NCI-H2107 treated with DMSO at 0.1 percent for 48 hours (cell line): ENCODE data around the gene HSPBP1.
"Not testable (repeated sequence)": the region's sequence is repeated elsewhere in the genome, so short reads cannot be mapped to it uniquely, and the experiment has no call there.

Source experiments
- DNase-seq: peaks from one replicate; lab custom pipeline; 2025; ENCODE audit not compliant: unreplicated experiment; lab: John Stamatoyannopoulos, UW

Gene HSPBP1, protein sequence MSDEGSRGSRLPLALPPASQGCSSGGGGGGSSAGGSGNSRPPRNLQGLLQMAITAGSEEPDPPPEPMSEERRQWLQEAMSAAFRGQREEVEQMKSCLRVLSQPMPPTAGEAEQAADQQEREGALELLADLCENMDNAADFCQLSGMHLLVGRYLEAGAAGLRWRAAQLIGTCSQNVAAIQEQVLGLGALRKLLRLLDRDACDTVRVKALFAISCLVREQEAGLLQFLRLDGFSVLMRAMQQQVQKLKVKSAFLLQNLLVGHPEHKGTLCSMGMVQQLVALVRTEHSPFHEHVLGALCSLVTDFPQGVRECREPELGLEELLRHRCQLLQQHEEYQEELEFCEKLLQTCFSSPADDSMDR

GRCh38 chr19:55279770-55280643, at the start of gene HSPBP1:
HSPBP1 (minus strand) TSS chr19:55280110; CDS start chr19:55279608, 502 bp downstream.
- peak; percentile 86 for DNase-seq

DNA sequence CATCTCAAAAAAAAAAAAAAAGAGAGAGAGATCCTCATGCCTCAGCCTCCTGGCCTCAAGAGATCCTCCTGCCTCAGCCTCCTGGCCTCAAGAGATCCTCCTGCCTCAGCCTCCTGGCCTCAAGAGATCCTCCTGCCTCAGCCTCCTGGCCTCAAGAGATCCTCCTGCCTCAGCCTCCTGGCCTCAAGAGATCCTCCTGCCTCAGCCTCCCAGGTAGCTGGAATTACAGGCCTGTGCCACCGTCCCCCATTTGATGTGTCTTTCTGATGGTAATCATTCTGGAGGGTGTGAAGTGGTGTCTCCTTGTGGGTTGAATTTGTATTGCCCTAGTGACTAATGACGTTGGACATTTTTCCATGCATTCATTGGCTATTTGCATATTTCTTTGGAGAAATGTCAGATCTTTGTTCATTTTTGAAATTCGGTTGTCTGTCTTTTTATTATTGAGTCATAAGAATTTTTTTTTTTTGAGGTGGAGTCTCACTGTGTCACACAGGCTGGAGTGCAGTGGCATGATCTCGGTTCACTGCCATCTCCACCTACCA, 48.9 kb upstream of the HSPBP1 start:
- not testable (repeated sequence) for DNase-seq

- DNase-seq = no peak
Measured at GRCh38 chr19:55325172-55325571, 45.3 kb upstream of the HSPBP1 start, which contains the start of gene TMEM150B. TMEM150B (minus strand) TSS chr19:55325341; CDS start chr19:55321036, 4,305 bp downstream.

- no peak for DNase-seq
Measured at GRCh38 chr19:55324662-55325061, 44.8 kb upstream of the HSPBP1 start.

GRCh38 chr19:55322204-55322885, 42.4 kb upstream of the HSPBP1 start:
- DNase-seq = no peak

- no peak for DNase-seq
Measured at GRCh38 chr19:55321466-55322137, 41.7 kb upstream of the HSPBP1 start.

- no peak for DNase-seq
Measured at GRCh38 chr19:55320844-55321419, 41.0 kb upstream of the HSPBP1 start.

DNA sequence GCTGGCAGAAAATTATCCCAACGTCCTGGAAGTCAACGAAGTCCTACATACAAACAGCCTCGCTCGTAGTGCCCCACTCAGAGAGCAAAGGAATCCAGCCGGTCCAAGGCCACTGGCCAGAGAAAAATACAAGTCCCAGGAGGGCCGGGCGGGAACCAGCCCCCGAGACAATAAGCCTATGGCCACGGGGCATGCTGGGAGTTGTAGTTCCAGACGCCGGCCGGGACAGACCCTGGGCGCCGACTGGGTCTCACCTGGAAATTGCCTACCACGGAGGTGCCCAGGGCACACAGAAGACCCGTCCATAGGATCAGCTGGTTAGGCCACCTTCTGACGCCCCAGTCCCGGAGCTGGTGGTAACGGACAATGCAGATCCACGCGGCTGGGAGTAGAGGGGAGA, 39.9 kb upstream of the HSPBP1 start:
- no peak for DNase-seq

DNA sequence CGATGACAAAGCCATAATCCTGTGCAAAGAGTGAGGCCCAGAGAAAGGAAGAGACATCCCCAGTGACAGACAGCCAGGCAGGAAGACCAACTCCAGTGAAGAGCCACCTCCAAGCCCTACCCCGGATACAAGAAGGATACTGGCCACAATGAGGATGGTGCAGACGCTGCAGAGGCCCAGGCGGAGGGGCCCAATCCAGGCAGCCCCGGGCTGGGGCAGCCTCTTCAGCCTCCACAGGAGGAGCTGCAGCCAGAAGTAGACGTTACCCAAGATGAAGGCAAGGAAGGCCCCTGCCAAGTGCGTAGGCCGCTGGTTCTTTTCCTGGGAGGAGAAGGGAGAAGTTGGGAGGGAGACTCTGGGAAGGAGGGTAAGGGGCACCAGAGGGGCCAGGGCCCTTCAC, 36.7 kb upstream of the HSPBP1 start:
- DNase-seq = no peak

- no peak for DNase-seq
Measured at GRCh38 chr19:55315956-55316525, 36.1 kb upstream of the HSPBP1 start.

- DNase-seq = no peak
Measured at GRCh38 chr19:55314396-55314795, 34.5 kb upstream of the HSPBP1 start.

- DNase-seq = no peak
Measured at GRCh38 chr19:55312621-55313512, 33.0 kb upstream of the HSPBP1 start.

GRCh38 chr19:55311797-55312196, 31.9 kb upstream of the HSPBP1 start:
- no peak for DNase-seq

DNA sequence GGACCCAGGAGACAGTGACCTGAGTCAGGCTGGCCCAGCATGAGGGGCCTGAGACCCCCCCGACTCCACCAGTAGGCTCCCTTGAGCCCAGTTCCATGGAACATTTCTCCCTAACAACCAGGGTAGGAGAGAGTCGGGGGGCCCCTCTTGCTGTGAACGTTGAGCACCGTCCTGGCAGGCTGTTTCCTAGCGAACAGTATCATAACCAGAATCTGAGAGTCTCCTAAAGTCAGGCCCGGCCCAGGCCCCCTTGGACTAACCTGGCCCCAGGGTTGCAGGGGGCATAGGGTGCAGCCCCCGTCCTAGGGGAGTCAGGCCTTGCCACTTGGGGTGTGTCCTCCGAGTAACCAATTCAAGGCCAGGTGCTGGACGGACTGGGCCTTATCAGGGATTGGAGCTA, 31.5 kb upstream of the HSPBP1 start:
- DNase-seq = no peak

DNA sequence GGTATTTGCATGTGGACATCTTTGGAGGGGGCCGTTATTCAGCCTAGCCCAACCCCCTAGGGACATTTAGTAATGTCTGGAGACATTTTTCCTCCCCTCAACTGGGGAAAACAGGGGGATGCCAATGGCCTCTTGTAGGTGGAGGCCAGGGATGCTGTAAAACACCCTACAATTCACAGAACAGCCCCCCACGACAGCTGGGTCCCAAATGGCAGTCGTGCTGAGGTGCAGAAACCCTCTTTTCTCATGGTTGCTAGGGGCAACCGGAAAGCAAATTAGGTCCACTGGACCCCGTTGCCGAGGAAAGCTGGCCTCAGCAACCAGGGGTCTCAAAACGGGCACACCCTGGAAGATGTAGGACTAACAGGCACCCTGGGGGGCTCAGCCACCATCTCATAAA, 30.6 kb upstream of the HSPBP1 start:
- no peak for DNase-seq

- no peak for DNase-seq
Measured at GRCh38 chr19:55309448-55309847, 29.5 kb upstream of the HSPBP1 start.

GRCh38 chr19:55308281-55308680, 28.4 kb upstream of the HSPBP1 start:
- no peak for DNase-seq

DNA sequence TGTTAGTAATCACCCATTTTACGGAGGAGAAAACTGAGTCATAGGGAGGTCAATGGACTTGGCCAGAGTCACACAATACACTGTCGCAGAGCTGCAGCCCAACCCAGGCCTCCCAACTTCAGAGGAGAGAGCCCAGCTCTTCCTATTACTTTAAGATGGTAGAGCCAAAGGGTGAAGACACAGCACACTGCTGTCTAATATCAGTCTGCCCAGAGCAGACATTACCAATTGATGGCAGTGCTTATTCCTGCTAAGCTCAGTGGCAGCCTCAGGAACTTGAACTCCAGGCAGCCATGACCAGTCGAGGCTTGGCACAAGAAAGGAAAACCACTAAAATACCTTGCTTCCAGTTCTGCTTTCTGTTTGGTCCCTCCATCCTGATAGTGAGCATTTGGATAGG, 26.8 kb upstream of the HSPBP1 start:
- DNase-seq = no peak

DNA sequence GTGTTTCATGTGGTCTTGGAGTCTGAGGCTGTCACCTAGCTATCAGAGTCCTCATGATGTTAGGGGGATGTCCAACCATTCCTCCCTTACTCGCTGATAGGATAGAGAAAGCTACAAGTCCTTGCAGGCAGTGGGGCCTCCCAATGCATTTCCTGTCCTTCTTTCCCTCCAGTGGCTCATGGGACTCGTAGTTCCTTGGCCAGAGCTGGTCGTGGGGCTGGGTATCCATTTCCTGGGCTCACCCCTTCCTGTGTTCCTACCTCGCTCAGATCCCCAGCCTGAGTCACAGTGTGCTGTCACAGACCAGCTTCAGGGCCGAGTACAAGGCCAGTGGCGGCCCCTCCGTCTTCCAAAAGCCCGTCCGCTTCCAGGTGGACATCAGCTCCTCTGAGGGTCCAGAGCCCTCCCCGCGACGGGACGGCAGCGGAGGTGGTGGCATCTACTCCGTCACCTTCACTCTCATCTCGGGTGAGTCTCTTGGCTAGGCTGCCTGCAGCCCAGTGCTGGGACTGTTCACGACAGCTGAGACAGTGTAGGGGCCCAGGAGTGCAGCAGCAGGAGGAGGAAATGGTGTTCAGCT, 26.2 kb upstream of the HSPBP1 start:
- DNase-seq = no peak
